Caki2 (cell line): ENCODE results near the gene CALN1. TPM values are rescaled to one million over a fixed set of nuclear protein-coding genes. Genes with fewer than 3 reads are reported as not detected.

Source experiments
- DNase-seq: peaks from one replicate; pipeline ENCODE4 v3.0.0-alpha.2; 2015; ENCODE audit warnings: low read depth
- in situ Hi-C: cut with HindIII; loops from 2 replicates; pipeline ENCODE4 v1.10.0; 2016; ENCODE audit warnings: low sequenced_read_pairs, low pct_unique_long_range_greater_than_20kb, mixed read lengths
- total RNA-seq: library from RNA; depleted of rRNA; stranded (reverse); fragments of >200 nt; shearing (Covaris generic); gene quantifications from 2 replicates; pipeline ENCODE4 v1.2.3, GENCODE V29; 2014; ENCODE audit warnings: low replicate concordance

Gene CALN1
- total RNA-seq, 1 experiment from 2014 or later = not detected

DNA sequence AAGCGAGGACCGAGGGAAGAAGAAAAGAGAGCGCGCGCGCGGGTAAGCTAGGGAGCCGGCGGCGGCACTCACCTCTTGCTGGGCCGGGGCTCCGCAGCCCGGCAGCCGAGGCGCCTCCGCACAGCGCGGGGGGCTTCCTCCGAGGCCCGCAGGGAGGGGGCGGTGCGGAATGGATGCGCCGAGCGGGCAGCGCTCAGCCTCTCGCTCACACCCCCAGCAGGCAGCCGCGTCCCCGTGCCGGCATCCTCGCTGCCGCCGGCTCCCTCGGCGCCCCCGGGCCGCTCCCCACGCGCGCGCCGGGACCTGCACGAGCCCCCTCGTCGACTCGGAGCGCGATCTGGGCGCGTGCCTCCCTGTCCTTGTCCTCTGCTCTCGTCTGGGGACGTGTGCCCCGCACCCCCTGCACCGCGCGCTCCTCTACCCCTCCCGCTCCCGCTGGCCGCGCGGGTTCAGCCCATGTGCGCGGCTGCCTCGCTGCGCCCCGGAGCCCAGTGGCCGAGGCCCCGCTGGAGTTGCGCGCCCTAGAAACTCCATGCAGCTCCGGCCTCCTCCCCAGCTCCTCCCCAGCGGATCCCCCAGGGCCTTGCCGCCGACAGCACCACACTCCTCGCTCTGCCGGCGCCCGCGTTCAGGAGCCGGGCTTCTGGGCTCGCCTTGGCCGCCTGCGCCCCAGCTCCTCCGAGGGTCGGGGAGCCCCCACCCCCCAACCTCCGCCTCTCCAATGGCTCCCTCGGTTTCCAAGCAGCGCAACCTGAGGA lies 75.3 kb downstream of the CALN1 start:
- in situ Hi-C loops = no loop called here
- DNase-seq = no peak

DNA sequence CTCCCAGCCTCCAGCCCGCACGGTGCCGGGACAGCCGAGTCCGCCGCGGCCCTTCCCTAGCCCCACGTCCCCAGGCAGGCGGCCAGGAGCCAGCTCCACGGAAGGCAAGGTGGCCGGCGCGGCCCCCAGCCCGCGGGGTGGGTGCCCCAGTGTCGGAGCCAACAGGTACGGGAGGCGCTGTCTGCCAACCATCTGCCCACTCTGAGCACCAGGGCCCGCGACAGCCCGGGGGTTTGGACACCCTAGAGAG lies 75.8 kb downstream of the CALN1 start:
- in situ Hi-C loops = no loop called here
- no peak for DNase-seq

DNA sequence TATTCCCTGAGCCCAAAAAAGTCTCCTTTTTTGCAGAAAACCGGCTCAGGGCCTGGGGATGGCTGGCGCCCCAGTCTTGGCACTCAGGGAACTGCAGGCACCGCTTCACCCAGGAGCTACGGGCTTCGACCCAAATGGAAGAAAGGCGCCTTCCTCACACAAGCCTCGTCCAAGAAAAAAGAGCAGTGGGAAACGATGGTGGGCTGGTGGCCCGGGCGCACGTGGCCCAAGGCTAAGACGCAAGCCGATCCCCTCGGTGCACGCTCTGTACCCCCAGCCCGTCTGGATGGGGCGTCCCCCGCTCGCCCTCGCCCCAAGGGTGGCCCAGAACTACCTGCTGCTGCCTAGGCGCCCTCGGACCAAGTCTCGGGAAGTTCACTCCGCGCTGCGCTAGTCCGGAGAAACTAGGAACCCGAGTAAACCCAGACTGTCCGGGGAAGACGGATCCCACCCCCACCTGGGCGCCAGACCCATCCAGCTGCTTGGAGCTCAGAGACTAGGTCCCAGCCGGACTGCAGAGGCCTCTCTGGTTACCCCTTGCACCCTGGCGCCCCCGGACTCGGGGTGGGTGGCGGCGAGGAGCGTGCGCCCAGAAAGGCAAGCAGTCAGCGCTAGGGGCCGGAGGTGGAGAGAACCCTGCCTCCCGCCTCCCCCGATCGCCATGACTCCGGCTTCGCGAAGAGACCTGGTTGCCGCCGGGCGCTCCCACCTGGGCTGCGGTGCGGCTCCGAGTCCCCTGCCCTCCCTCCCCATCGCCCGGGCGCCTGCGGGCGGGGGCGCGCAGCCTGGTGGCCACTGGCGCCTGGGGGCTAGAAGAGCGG lies 76.4 kb downstream of the CALN1 start:
- in situ Hi-C loops = no loop called here
- DNase-seq = no peak

DNA sequence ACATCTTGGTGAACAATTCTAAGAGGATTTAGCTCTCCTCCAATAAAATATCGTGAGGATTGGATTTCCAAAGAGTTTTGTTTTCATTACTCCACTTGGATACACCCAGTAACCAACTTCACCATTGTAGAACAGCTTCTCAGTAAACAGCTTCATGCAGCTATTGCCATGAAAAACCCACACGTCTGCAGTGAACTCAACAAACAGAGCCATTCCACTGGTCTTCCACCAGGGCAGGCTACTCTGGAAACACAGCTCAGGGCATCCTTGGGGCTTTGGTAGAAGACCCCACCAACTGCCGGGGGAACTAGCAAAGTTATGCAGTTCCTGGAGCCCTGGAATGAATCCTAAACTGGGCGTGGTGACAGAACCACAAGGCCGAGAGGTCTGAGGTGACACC lies 77.4 kb downstream of the CALN1 start:
- DNase-seq = no peak
- in situ Hi-C loops = no loop called here

DNA sequence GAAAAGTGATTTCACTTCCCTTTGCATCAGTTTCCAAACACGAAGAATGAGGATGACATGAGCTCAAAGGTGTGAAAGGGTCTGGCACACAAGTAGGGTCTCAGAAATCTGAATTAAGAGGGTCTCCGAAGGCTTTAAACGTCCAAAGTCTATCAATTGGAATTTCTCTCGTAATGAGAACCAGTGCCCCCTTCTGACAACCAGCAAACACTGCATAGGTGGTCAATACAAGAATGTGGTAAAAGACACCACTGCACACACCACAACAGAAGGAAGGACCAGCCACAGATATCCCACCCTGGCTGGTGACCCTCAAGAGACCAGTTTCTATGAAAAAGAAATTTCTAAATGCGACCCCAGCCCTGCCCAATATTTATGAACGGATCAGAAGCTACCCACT lies 78.1 kb downstream of the CALN1 start:
- in situ Hi-C loops = no loop called here
- no peak for DNase-seq

DNA sequence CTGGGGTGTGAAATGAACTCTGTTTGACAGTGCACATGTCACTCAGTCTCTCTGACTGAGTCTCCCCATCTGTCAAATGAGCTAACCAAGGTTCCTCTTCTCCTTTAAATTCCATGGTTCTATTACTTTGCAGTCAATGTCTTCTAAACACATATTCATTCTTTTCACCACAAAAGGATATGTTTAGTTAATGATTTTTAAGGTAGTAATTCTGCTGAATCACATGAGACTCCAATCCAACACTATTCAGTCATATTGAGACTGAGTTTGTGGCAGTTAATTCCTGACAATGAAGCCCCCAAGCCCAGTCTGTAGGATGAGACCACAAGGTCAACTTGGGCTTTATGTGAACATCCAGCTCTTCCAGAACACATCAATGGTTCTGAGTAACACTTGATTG lies 85.3 kb downstream of the CALN1 start:
- peak; percentile 34 for DNase-seq
- in situ Hi-C loops = no loop called here

DNA sequence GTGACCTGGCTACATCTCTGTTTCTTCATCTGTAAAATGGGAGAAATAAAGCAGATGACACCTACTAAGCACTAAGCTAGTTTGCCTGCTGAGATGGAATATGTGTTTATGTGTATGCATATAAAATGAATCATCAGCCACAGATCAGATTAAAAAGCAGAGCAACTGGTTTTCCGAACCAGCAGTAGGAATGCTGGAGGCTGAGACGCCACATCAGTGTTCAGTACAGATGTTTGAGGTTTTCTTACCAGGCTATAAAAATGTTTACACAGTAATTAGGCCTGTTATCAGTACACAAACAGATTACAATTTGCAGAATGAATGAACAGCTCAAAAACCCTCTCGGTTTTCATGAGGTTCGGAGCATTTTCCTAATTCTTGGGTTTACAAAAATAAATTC lies 85.8 kb downstream of the CALN1 start:
- in situ Hi-C loops = no loop called here
- DNase-seq = no peak

DNA sequence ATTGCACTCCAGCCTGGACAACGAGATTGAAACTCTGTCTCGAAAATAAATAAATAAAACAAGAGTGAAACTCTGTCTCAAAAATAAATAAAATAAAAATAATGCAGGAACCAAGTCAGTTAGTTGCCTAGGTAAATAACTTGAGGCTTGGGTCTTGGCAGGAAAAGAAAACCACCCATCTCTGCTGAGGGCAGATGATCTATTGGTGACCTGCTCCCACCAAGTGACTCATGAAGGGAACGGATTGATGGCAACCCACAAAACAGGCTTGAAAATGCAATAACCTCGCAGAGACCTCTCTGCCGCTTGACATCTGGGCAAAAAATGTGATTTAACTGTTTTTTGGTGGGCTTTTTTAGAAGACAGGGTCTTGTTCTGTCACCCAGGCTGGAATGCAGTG lies 86.6 kb downstream of the CALN1 start:
- no peak for DNase-seq
- in situ Hi-C loops = no loop called here

DNA sequence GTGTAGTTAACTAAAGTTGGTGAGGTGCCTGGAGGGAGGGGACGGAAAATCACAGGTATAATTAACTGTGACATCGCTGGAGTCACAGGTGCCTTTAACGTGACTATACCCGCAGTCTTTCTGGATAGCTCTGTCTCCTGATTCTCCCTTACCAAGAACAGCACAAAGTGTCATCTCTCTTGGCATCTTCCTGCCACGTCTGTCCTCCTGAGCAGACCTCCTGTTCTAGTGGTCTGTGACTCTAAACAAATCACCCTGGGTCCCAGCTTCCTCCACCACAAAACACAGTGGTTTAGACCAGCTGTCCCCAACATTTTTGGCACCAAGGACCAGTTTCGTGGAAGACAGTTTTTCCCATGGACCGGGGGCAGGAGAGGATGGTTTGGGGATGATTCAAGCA lies 90.5 kb downstream of the CALN1 start:
- no peak for DNase-seq
- in situ Hi-C loops = no loop called here

DNA sequence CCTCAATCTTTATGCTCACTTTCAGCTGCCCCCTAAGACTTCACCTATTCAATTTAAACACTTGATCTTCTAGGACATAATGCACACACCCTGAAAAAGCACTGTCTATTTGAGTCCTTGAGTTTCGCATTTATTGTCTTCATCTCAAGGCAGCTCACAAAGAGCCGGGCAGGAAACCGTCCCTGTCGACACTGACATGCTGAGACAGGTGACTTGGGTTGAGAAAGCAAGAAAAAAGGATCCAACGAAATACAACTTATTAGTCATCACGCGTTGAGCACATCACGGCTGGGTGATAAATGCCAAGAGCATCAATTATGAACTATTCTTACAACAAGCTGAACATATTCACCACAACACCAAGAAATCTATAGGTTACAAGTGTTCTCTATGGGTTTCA lies 91.1 kb downstream of the CALN1 start:
- DNase-seq = no peak
- in situ Hi-C loops = no loop called here

DNA sequence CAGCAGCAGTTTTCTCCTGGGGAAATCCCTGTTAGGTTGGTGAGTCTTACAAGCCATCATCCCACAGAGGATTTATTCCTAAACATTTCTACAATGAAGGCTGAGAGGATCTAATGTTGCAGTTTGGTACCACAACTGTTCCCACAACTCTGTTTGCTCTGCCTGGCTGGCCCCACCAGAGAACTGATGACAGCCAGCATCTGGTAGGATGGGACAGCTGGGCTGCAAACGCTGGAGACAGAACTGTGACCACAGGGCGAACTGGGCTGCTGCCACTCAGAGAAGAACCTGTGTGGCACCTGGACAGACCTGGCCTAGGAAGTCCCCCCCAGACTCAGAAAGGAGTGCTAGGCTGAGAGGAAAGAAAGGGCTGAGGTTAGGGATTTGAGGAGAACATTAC lies 94.8 kb downstream of the CALN1 start:
- DNase-seq = no peak
- in situ Hi-C loops = no loop called here

DNA sequence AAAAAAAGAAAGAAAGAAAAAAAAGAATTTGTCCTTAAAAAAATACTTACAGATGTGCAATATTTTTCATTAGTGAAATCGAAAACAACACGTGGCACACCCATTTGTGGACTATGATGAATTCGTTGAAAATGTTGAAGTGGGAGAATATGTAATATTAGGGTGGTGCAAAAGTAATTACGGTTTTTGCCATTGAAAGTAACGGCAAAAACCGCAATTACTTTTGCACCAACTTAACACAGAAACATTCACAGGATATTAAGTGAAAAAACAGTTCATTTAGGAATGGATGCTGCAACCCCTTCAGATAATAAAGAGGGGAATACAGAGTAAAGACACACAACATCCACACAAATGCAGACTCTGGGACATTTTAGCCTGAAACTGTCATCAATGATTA lies 96.0 kb downstream of the CALN1 start:
- no peak for DNase-seq

DNA sequence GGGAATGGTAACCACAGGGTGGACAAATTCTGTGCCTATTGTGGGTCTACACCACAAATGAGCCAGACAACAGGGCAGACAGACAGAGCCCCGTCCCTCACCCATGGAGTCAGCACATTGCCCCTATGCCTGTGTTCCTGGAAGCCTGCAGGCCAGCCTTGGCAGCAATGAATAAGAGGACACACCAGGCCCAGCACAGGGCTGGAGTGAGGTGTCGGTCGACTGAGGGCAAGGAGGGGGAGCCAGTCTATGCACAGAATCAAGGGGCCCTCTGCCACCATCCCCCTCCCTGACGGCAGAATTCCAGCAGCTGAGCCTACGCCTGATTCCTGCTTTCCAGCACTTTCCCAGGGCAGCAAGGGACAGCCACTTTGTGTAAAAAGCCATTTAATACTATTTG lies 98.2 kb downstream of the CALN1 start:
- DNase-seq = no peak
- in situ Hi-C loops = no loop called here

More for the DNA sequence above, 96.0 kb downstream of the CALN1 start:
- in situ Hi-C loops = no loop called here

DNA sequence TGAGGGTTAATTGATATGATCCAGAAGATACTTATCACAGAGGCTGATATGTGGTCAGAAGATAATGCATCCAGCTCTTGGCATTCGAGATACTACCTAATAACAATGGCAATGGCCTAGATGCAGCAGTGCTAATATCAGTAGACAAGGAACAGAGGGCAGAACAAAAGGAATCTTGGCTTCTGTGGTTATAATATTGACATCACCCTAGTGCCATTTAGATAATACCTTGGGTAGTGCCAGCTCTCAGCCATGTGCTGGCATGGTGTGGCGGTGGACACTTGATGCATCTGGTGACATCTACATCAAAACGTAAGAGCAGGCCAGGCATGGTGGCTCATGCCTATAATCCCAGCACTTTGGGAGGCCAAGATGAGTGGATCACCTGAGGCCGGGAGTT lies 101.8 kb downstream of the CALN1 start:
- no peak for DNase-seq
- in situ Hi-C loops = no loop called here

DNA sequence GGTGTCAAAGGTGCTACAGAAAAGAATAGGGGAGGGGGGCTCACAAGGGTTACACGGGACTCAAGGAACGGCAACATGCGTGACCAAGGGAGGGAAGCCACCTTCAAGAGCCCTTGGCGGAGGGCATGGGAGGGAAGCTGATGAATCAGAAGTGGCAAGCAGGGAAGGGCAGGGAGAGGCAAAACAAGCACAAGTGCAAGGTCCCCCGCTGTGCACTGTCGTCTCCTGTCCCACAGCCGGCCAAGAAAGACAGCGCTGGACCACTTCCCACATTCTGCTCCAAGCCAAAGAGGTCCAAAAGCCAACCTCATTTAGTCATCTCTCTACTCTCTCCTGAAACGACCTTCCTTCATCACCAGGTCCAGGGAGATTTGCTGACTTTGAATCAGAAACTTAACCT lies 102.7 kb downstream of the CALN1 start:
- in situ Hi-C loops = no loop called here
- no peak for DNase-seq

DNA sequence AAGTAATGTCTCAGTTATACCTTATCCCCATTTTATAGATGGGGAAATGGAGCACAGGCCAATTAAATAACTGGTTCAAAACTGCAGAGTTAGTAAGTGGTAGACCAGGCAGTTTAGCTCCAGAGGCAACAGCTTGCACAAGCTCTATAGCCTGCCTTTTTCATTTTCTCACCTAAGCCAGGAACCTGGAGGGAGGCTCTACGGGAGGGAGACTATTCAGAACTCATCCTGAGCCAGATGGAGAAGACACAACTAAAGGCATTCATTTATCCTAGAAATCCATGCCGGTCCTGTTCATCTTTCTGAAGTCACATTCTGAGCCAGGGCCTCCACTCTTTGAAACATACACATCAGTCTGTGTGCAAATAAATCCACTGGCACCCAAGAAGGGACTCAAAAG lies 103.2 kb downstream of the CALN1 start:
- in situ Hi-C loops = no loop called here
- DNase-seq = no peak

DNA sequence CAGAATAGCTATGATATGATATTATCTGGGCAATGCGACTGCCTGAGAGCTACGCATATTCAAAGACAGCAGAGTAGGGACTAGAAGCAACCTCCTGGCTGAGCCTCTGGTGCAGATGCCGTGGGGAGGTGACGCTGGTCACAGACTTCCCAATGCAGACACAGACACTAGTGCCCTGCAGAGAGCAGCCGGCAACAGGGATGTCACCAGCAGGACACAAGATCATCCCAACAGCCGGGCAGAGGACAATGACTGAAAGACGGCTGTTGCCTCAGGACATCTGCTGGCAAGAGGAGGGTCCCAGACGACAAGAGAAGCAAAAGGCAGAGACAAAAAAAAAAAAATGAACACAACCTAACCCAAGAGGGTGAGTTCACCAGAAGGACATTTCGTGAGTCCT lies 104.6 kb downstream of the CALN1 start:
- DNase-seq = no peak
- in situ Hi-C loops = no loop called here

DNA sequence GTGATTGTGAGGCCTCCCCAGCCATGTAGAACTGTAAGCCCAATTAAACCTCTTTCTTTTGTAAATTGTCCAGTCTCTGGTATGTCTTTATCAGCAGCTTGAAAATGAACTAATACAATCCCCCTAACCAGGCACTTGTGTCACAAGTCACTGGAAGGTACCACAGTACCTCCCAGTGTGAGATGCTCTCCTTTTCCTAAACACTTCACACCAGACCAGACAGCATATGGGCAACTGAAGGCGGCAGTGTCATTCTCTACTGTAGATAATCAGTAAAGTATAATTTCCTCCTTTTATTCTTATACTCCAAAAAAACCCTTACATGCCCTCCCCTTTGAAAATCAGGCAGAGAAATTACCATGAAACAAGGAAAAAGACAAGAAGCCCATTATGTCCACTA lies 113.2 kb downstream of the CALN1 start:
- in situ Hi-C loops = no loop called here
- no peak for DNase-seq

DNA sequence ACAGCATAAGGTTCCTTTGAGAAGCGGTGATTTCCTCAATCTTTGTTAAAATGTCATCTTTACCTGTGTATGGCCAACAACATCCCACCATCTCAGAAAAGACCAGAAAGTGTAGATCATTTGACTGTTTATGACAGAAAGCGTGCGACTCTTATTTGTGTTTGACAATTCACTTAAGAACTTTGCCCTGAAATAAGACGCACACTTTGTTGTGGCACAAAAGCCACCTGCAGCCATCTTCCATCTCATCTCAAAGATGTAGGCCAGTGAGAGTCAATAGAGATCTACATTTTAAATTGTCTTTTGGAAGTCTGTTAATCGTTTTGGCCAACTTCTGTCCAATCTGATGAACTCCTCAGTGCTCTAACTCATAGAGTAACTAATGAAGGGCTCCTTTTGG lies 114.0 kb downstream of the CALN1 start:
- in situ Hi-C loops = no loop called here
- no peak for DNase-seq

DNA sequence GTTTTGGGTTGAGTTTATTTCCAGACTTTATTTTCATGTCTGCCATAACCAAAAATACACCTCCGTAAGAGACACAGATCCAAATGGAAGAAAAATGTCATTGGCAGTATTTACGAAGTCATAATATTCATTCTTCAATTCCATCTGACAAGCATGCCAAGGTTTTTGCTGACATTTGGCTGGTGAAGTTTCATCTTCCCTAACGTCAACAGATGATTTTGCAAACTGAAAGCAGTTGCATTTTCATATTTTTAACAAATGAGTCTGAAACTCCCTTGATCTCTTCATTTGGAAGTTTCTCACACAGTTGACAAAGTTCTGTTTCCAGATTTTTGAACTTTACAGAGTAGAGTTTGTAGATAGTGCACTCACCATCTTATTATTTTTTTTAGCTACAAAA lies 114.5 kb downstream of the CALN1 start:
- DNase-seq = no peak
- in situ Hi-C loops = no loop called here
